ENCODE measurements around the gene EN1.

- no peak for TF ChIP-seq ZNF274 (IDR thresholded peaks at IDR 0.05; ENCODE audit: low read depth, low read length)
- TF ChIP-seq SUZ12 (IDR thresholded peaks at IDR 0.05; ENCODE audit: extremely low read depth, insufficient read depth, insufficient read length), result no peak
These were observed 46.7 kb downstream of the EN1 start for GRCh38 chr2:118800736-118801135.
